ENCODE measurements around the gene NDUFA9.

- TF ChIP-seq CTCF (IDR thresholded peaks at IDR 0.05) (no peak), POLR2A (IDR thresholded peaks at IDR 0.05) (no peak)
Measured at GRCh38 chr12:4626543-4626942, 22.4 kb upstream of the NDUFA9 start.
